Caco-2 (cell line): ENCODE data around the gene TCF12. TPM values are rescaled to one million over a fixed set of nuclear protein-coding genes. Genes with fewer than 3 reads are reported as not detected.

Source experiments
- BruUV-seq: library from RNA; stranded (reverse); fragments of 400-500 nt; replicated peaks from 2 replicates; lab custom pipeline; 2021; lab: Mats Ljungman, UMichigan
- CTCF ChIA-PET: fragments of 300-600 bp; sonication (Branson Sonifier 250); formaldehyde crosslinking; loops from one replicate; lab custom pipeline; 2022; ENCODE audit warnings: antibody characterized with exemption; lab: Charles Lee
- POLR2A ChIA-PET: fragments of 300-600 bp; sonication (Branson Sonifier 250); formaldehyde crosslinking; loops from one replicate; lab custom pipeline; 2022; ENCODE audit warnings: antibody characterized with exemption; lab: Charles Lee
- DNase-seq, 2 experiments: peaks; one replicate each; pipeline versions ENCODE4 v3.0.0 to v3.0.0-alpha.2; 2020 to 2022
- H3K27me3 ChIP-seq: replicated peaks from 2 replicates; pipeline ENCODE4 v1.6.0; 2011; ENCODE audit warnings: low read length; ENCODE audit not compliant: control insufficient read depth, insufficient read depth
- H3K36me3 ChIP-seq: 2 replicates; pipeline ENCODE4 v1.5.1; 2011; ENCODE audit warnings: low read length; ENCODE audit not compliant: control insufficient read depth, insufficient read depth
- H3K4me1 ChIP-seq: fragments of 250-450 bp; sonication (Bioruptor Pico); 2 replicates; pipeline ENCODE4 v1.5.1; 2020; ENCODE audit warnings: mild to moderate bottlenecking
- H3K4me3 ChIP-seq: 2 replicates; pipeline ENCODE4 v1.5.1; 2011; ENCODE audit warnings: low read depth, mild to moderate bottlenecking, control low read depth, low read length
- H3K9me3 ChIP-seq: fragments of 250-450 bp; sonication (Bioruptor Pico); 2 replicates; pipeline ENCODE4 v1.5.1; 2020; ENCODE audit warnings: mild to moderate bottlenecking, moderate library complexity
- H3K27ac Mint-ChIP-seq: one replicate; pipeline ENCODE4 v1.8.0; 2022; ENCODE audit warnings: mixed read lengths; ENCODE audit not compliant: unreplicated experiment
- H3K27me3 Mint-ChIP-seq: one replicate; pipeline ENCODE4 v1.8.0; 2022; ENCODE audit warnings: mixed read lengths; ENCODE audit not compliant: insufficient read depth, unreplicated experiment
- H3K36me3 Mint-ChIP-seq: one replicate; pipeline ENCODE4 v1.8.0; 2022; ENCODE audit warnings: mild to moderate bottlenecking, mixed read lengths; ENCODE audit not compliant: insufficient read depth, unreplicated experiment
- H3K4me1 Mint-ChIP-seq: one replicate; pipeline ENCODE4 v1.8.0; 2022; ENCODE audit warnings: low read depth, mixed read lengths; ENCODE audit not compliant: unreplicated experiment
- H3K4me3 Mint-ChIP-seq: one replicate; pipeline ENCODE4 v1.8.0; 2022; ENCODE audit warnings: mild to moderate bottlenecking, moderate library complexity, mixed read lengths; ENCODE audit not compliant: unreplicated experiment
- H3K9me3 Mint-ChIP-seq: one replicate; pipeline ENCODE4 v1.8.0; 2022; ENCODE audit warnings: mixed read lengths; ENCODE audit not compliant: unreplicated experiment
- CTCF ChIP-seq, 2 experiments: fragments of 200-600 bp in 1 of 2; IDR thresholded peaks; 1 replicate in 1 of 2; 2 replicates in 1 of 2; pipeline versions ENCODE4 v1.5.1 to v1.8.0; 2011 to 2022; ENCODE audit warnings: antibody characterized with exemption in 1 of 2, control low read depth in 1 of 2, inconsistent platforms in 1 of 2, low read depth in 1 of 2, low read length in 1 of 2, mild to moderate bottlenecking in 1 of 2, moderate library complexity in 1 of 2; ENCODE audit not compliant: insufficient read depth in 1 of 2, severe bottlenecking in 1 of 2, unreplicated experiment in 1 of 2
- intact Hi-C: fragments of 100-400 bp; cut with micrococcal nuclease; formaldehyde crosslinking; loops from one replicate; pipeline ENCODE4 v1.10.0; 2022; ENCODE audit not compliant: unreplicated experiment
- total RNA-seq: library from RNA; stranded (reverse); gene quantifications from 2 replicates; pipeline ENCODE4 v1.2.3, GENCODE V29; 2022

The TCF12 gene
- total RNA-seq, 1 experiment from 2014 or later, result 64.4 TPM

- Mint-ChIP-seq H3K4me1 (no peaks in the 10 kb centered on the region), H3K9me3 (no peaks in the 10 kb centered on the region), H3K36me3 (no peaks in the 10 kb centered on the region), H3K27ac (no peak overlapping the region), H3K27me3 (no peaks in the 10 kb centered on the region), H3K4me3 (no peak overlapping the region)
- Histone ChIP-seq H3K9me3 (no peaks in the 10 kb centered on the region), H3K4me1 (no peaks in the 10 kb centered on the region), H3K4me3 (no peak overlapping the region), H3K36me3 (no peaks in the 10 kb centered on the region), H3K27me3 (no peaks in the 10 kb centered on the region)
- intact Hi-C loops, result no loop called here
- BruUV-seq, result no TSS peak
- CTCF ChIA-PET, result no interaction called here
- POLR2A ChIA-PET, result no interaction called here
- no peak for DNase-seq
- TF ChIP-seq CTCF (IDR thresholded peaks at IDR 0.05; ENCODE audit: insufficient read depth in 1 of 2, low read depth in 1 of 2, low read length in 1 of 2, severe bottlenecking in 1 of 2, unreplicated experiment in 1 of 2), result no peak
Observed at GRCh38 chr15:57090496-57090859, 172.0 kb downstream of the TCF12 start.

DNA sequence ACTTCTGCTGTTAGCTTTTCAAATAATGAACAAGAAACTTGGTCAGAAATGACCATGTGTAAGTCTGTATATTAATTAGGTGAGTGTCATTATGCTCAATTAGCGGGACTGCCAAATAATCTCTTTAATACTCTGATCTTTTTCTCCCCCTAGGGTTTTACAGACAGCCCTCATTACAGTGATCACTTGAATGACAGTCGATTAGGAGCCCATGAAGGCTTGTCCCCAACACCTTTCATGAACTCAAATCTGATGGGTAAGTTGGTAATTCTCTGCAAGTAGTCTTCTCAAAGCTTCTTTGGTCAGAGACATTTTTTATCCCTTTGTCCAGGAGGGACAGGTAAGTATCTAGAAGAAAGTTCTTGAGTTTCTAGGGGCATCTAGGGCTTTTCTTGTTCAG, 173.2 kb downstream of the TCF12 start:
- CTCF ChIA-PET, result no interaction called here
- H3K4me1 Mint-ChIP-seq, result no peaks in the 10 kb centered on the region
- intact Hi-C loops, result no loop called here
- POLR2A ChIA-PET, result interaction anchor here (0.7 kb wide), 1 partner anchor 173 kb away, joined by 3 read pairs; the partner anchor contains the start of gene TCF12
- no peaks in the 10 kb centered on the region for H3K27me3 Mint-ChIP-seq
- H3K4me3 Mint-ChIP-seq, result no peak overlapping the region
- Histone ChIP-seq H3K27me3 (no peaks in the 10 kb centered on the region), H3K9me3 (no peaks in the 10 kb centered on the region), H3K36me3 (no peaks in the 10 kb centered on the region), H3K4me3 (no peak overlapping the region), H3K4me1 (no peaks in the 10 kb centered on the region)
- H3K27ac Mint-ChIP-seq, result no peak overlapping the region
- H3K36me3 Mint-ChIP-seq, result no peaks in the 10 kb centered on the region
- TF ChIP-seq CTCF (IDR thresholded peaks at IDR 0.05; ENCODE audit: insufficient read depth in 1 of 2, low read depth in 1 of 2, low read length in 1 of 2, severe bottlenecking in 1 of 2, unreplicated experiment in 1 of 2), result no peak
- H3K9me3 Mint-ChIP-seq, result no peaks in the 10 kb centered on the region
- DNase-seq, result no peak
- BruUV-seq, result no TSS peak

DNA sequence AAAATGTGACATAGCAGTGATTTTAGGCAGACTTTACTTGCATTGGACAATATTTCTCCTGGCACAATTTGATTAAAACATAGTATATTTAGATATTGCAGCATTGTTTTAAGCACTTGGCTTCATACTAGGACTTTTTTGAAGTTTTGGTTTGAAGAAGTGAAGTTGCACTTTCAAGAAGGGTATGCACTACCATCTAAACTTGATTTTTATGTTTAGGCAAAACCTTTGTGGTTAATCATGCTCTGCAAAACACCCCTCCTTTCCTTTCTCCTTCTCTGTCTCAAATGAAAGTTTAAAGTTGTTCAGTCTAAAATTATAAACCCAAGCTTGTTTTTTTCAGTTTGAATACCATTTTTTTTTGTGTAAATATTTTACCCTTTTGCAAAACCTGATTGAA, 173.8 kb downstream of the TCF12 start:
- Histone ChIP-seq H3K4me1 (no peaks in the 10 kb centered on the region), H3K9me3 (no peaks in the 10 kb centered on the region), H3K27me3 (no peaks in the 10 kb centered on the region), H3K36me3 (no peaks in the 10 kb centered on the region), H3K4me3 (no peak overlapping the region)
- no peak for DNase-seq
- ChIA-PET CTCF (no interaction called here), POLR2A (no interaction called here)
- H3K27ac Mint-ChIP-seq, result no peak overlapping the region
- H3K27me3 Mint-ChIP-seq, result no peaks in the 10 kb centered on the region
- no peaks in the 10 kb centered on the region for H3K4me1 Mint-ChIP-seq
- intact Hi-C loops, result no loop called here
- no peaks in the 10 kb centered on the region for H3K36me3 Mint-ChIP-seq
- no peaks in the 10 kb centered on the region for H3K9me3 Mint-ChIP-seq
- H3K4me3 Mint-ChIP-seq, result no peak overlapping the region
- no peak for TF ChIP-seq CTCF (IDR thresholded peaks at IDR 0.05; ENCODE audit: insufficient read depth in 1 of 2, low read depth in 1 of 2, low read length in 1 of 2, severe bottlenecking in 1 of 2, unreplicated experiment in 1 of 2)
- no TSS peak for BruUV-seq
